Measurements from ENCODE around the gene KLHL34. TPM values are rescaled to one million over a fixed set of nuclear protein-coding genes. Genes with fewer than 3 reads are reported as not detected.
A peak's percentile ranks its signal among the peaks of the same experiment; 100 is the strongest.

The KLHL34 gene, protein sequence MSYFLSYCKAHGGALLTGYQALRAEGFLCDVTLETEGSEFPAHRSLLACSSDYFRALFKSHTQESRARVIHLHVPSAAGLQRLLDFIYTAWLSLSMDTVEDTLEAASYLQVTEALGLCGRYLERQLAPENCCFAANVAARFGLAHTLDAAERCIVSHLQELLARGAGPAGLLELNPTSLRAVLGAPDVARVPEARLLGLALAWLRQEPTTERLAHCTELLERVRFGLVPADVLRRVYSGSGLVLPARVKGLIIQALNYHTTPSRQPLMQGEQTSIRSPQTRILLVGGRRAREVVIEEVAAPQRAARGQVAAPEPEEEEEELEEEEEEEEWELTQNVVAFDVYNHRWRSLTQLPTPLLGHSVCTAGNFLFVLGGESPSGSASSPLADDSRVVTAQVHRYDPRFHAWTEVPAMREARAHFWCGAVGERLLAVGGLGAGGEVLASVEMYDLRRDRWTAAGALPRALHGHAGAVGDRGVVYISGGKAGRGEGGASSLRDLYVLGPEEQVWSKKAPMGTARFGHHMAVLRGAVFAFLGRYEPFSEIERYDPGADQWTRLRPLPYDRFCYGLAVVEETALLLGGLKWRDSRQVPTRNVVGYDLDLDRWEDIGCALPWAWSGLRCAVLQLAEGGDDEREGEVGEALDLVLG
- total RNA-seq = under 1 TPM in 1 of 5 donors, not detected in 4; 0.18 TPM
- polyA plus RNA-seq = under 1 TPM in 1 of 3 donors, not detected in 2; 0.06 TPM
- long read RNA-seq, donor 1, partial matches to known transcripts = 0 of 1 reads
- long read RNA-seq, donor 1, other reads (novel, unspliced or antisense) = 0 of 1 reads
- long read RNA-seq, donor 2 = 0 reads
- long read RNA-seq, donor 3 = 0 reads
- long read RNA-seq, donor 4 = 0 reads
- long read RNA-seq, donor 5, partial matches to known transcripts = 0 of 1 reads
- long read RNA-seq, donor 5, other reads (novel, unspliced or antisense) = 0 of 1 reads
- long read RNA-seq, donor 6, partial matches to known transcripts = 0 of 1 reads
- long read RNA-seq, donor 6, other reads (novel, unspliced or antisense) = 0 of 1 reads
- long read RNA-seq, donor 7, partial matches to known transcripts = 0 of 1 reads
- long read RNA-seq, donor 7, other reads (novel, unspliced or antisense) = 0 of 1 reads
- long read RNA-seq, donor 8 = 0 reads
- long read RNA-seq, donor 9, partial matches to known transcripts = 0 of 1 reads
- long read RNA-seq, donor 9, other reads (novel, unspliced or antisense) = 0 of 1 reads
- long read RNA-seq, donor 10 = 0 reads

DNA sequence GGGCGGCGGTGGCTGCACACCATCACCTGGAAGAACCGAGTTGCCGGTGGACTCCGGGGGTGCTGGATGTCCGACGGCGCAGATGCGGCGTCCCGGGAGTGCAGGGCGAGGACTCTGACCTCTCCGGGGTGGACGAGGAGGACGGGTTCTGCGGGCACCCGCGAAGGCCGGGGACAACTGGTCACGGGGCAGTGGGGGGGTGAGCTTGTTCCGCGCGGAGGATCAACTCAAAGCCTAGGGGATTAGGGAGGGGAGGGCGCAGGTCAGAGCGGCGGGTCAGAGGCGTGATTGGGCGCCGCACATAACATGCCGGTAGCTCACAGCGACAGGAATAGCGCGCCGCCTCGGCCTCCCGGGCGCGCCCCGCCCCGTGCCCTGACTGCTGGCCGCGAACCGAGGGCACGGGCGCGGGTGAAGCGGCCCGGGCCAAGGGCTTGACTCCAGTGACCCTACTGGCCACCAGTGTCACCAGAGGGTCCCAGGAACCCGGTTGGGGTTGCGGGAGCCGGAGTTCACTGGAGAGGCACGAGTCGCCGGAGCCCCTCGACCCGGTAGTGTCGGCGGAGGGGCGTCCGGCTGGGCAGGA, at the start of gene KLHL34:
Gene KLHL34 (minus strand): TSS at position 179 of the 586 bp plus-strand sequence. CDS start 542 bp downstream, outside the sequence.
- H3K27ac ChIP-seq = no peak within 1 kb of the TSS

GRCh38 chrX:21705225-21705624, 47.1 kb upstream of the KLHL34 start:
- WGBS, 5 donors = 40 to 84% (median 46%) methylated on average over 4 of the region's 4 CpGs
- H3K27ac ChIP-seq = no peak overlapping the region
- DNase-seq = no peak
- no peaks in the 10 kb centered on the region for H3K4me1 ChIP-seq
- H3K4me3 ChIP-seq = no peak overlapping the region
- TF ChIP-seq, protein P1, sequence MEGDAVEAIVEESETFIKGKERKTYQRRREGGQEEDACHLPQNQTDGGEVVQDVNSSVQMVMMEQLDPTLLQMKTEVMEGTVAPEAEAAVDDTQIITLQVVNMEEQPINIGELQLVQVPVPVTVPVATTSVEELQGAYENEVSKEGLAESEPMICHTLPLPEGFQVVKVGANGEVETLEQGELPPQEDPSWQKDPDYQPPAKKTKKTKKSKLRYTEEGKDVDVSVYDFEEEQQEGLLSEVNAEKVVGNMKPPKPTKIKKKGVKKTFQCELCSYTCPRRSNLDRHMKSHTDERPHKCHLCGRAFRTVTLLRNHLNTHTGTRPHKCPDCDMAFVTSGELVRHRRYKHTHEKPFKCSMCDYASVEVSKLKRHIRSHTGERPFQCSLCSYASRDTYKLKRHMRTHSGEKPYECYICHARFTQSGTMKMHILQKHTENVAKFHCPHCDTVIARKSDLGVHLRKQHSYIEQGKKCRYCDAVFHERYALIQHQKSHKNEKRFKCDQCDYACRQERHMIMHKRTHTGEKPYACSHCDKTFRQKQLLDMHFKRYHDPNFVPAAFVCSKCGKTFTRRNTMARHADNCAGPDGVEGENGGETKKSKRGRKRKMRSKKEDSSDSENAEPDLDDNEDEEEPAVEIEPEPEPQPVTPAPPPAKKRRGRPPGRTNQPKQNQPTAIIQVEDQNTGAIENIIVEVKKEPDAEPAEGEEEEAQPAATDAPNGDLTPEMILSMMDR (IDR thresholded peaks at IDR 0.05) = no peak
- TF ChIP-seq POLR2A (IDR thresholded peaks at IDR 0.05) (no peak), POLR2AphosphoS5 (IDR thresholded peaks at IDR 0.05) (no peak), EP300 (IDR thresholded peaks at IDR 0.05) (no peak)
- H3K27me3 ChIP-seq = no peaks in the 10 kb centered on the region
- H3K36me3 ChIP-seq = no peaks in the 10 kb centered on the region
- intact Hi-C loops (cut with DNase I; ENCODE audit: low total_unique reads) = no loop called here
- peaks cover 0 to 10% (median 3%) of the 10 kb centered on the region in 4 donors for H3K9me3 ChIP-seq

More for the DNA sequence above, at the start of gene KLHL34:
- intact Hi-C loops (cut with DNase I; ENCODE audit: low total_unique reads) = no loop called here
- H3K4me1 ChIP-seq = peaks cover 0 to 8% (median 0%) of the 10 kb centered on the region in 4 donors
- DNase-seq = peak in 1 of 2 donors; percentile 15
- no peaks in the 10 kb centered on the region for H3K36me3 ChIP-seq
- peak within 1 kb of the TSS; percentile 25 to 33 (median 31) for H3K4me3 ChIP-seq
- peaks cover 0 to 15% (median 0%) of the 10 kb centered on the region in 4 donors for H3K9me3 ChIP-seq
- 4 to 71% (median 21%) methylated on average over 25 to 60 of the region's 60 CpGs; no CpG with 5 or more reads in 1 of the 5 donors for WGBS, 5 donors
- TF ChIP-seq, protein P1 (IDR thresholded peaks at IDR 0.05) = no peak
- TF ChIP-seq POLR2AphosphoS5 (IDR thresholded peaks at IDR 0.05) (no peak), EP300 (IDR thresholded peaks at IDR 0.05) (no peak), POLR2A (IDR thresholded peaks at IDR 0.05) (no peak)
- peaks cover 0 to 34% (median 32%) of the 10 kb centered on the region in 3 donors for H3K27me3 ChIP-seq

DNA sequence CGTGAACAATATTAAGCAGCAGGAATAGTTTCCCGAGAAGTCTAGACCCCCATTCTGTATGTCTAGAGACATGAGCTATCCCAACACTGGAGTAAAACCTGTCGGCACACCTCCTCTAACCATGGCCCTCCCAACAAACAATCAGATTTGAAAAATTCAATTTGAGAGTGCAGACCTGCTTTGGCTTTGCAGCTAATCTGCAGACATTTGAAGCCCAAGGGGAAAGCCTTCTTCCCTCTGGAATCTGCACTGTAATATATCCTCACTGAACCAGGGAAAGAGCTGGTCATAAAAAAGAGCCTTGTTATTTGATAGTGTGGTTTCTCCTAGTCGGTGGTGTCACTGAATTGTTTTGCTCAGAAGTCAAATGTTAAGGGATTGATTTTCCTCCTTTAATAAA, 44.6 kb upstream of the KLHL34 start:
- H3K4me1 ChIP-seq = no peaks in the 10 kb centered on the region
- TF ChIP-seq, protein P1 (IDR thresholded peaks at IDR 0.05) = no peak
- TF ChIP-seq POLR2AphosphoS5 (IDR thresholded peaks at IDR 0.05) (no peak), EP300 (IDR thresholded peaks at IDR 0.05) (no peak), POLR2A (IDR thresholded peaks at IDR 0.05) (no peak)
- H3K27ac ChIP-seq = no peak overlapping the region
- WGBS, 5 donors = 57 to 90% (median 66%) methylated on average over 3 to 4 of the region's 4 CpGs
- intact Hi-C loops (cut with DNase I; ENCODE audit: low total_unique reads) = no loop called here
- H3K36me3 ChIP-seq = no peaks in the 10 kb centered on the region
- H3K27me3 ChIP-seq = no peaks in the 10 kb centered on the region
- no peak for DNase-seq
- no peak overlapping the region for H3K4me3 ChIP-seq
- peaks cover 0 to 4% (median 2%) of the 10 kb centered on the region in 4 donors for H3K9me3 ChIP-seq

Data from stomach (tissue), 19 donors.